Urinary bladder (tissue), 4 donors: Measurements from ENCODE around the gene ATG14. TPM values are rescaled to one million over a fixed set of nuclear protein-coding genes. Genes with fewer than 3 reads are reported as not detected.

Source experiments
- DNase-seq: peaks from one replicate; pipeline ENCODE4 v3.0.0-alpha.2; 2015; ENCODE audit errors: extremely low spot score
- H3K27ac ChIP-seq: one replicate; pipeline ENCODE4 v1.5.1; 2013; ENCODE audit warnings: low read depth, mild to moderate bottlenecking, moderate library complexity
- H3K36me3 ChIP-seq: one replicate; pipeline ENCODE4 v1.6.1; 2013; ENCODE audit warnings: mild to moderate bottlenecking, moderate library complexity; ENCODE audit not compliant: insufficient read depth
- H3K4me1 ChIP-seq: one replicate; pipeline ENCODE4 v1.6.1; 2013; ENCODE audit warnings: mild to moderate bottlenecking, moderate library complexity; ENCODE audit not compliant: insufficient read depth
- H3K4me3 ChIP-seq: one replicate; pipeline ENCODE4 v1.5.1; 2013; ENCODE audit warnings: low read depth, low read length
- WGBS: extraction: QIAGEN DNeasy Blood & Tissue Kit; methylation state at CpG from one replicate; pipeline ENCODE4 v1.1.7; 2013; 5-methylcytosine and 5-hydroxymethylcytosine counted together
- polyA plus RNA-seq: library from polyadenylated mRNA; stranded (reverse); fragments of 200-250 nt; gene quantifications from one replicate; pipeline ENCODE4 v1.2.3, GENCODE V29; 2013
- total RNA-seq: library from RNA; depleted of rRNA; stranded (reverse); fragments of >200 nt; gene quantifications from one replicate; pipeline ENCODE4 v1.2.3, GENCODE V29; 2014
- donor health status: healthy with polysubstance abuse.
- donor health status: healthy.

ATG14 gene
- total and polyA plus RNA-seq, 2 donors = 9.7 to 24.7 TPM

GRCh38 chr14:55446127-55446736 is 34.6 kb upstream of the ATG14 start:
- Histone ChIP-seq H3K4me3 (no peak overlapping the region), H3K27ac (no peak overlapping the region), H3K36me3 (no peaks in the 10 kb centered on the region), H3K4me1 (peaks cover 4% of the 10 kb centered on the region)
- peak; percentile 23 for DNase-seq
- 28% methylated on average over 5 of the region's 5 CpGs for WGBS

GRCh38 chr14:55441286-55441685 is 29.7 kb upstream of the ATG14 start:
- no peak for DNase-seq
- WGBS = 81% methylated on average over 9 of the region's 9 CpGs

GRCh38 chr14:55440385-55440784 is 28.8 kb upstream of the ATG14 start, which contains the start of gene TBPL2:
TBPL2 (minus strand) TSS chr14:55440616; CDS start chr14:55440449, 167 bp downstream.
- 32% methylated on average over 29 of the region's 29 CpGs for WGBS
- Histone ChIP-seq H3K4me3 (no peak within 1 kb of the TSS), H3K27ac (no peak within 1 kb of the TSS), H3K36me3 (no peaks in the 10 kb centered on the region), H3K4me1 (no peaks in the 10 kb centered on the region)
- no peak for DNase-seq

More at GRCh38 chr14:55441286-55441685, 29.7 kb upstream of the ATG14 start:
- H3K4me1 ChIP-seq = no peaks in the 10 kb centered on the region
- H3K4me3 ChIP-seq = no peak overlapping the region
- no peaks in the 10 kb centered on the region for H3K36me3 ChIP-seq
- no peak overlapping the region for H3K27ac ChIP-seq

GRCh38 chr14:55438066-55438683 is 26.5 kb upstream of the ATG14 start:
- no peak overlapping the region for H3K4me3 ChIP-seq
- no peak overlapping the region for H3K27ac ChIP-seq
- DNase-seq = no peak
- WGBS = 51% methylated on average over 10 of the region's 10 CpGs
- H3K4me1 ChIP-seq = no peaks in the 10 kb centered on the region
- H3K36me3 ChIP-seq = no peaks in the 10 kb centered on the region

GRCh38 chr14:55436931-55437330 is 25.3 kb upstream of the ATG14 start:
- no peaks in the 10 kb centered on the region for H3K36me3 ChIP-seq
- no peak overlapping the region for H3K4me3 ChIP-seq
- no peak for DNase-seq
- H3K27ac ChIP-seq = no peak overlapping the region
- H3K4me1 ChIP-seq = no peaks in the 10 kb centered on the region
- WGBS = 54% methylated on average over 4 of the region's 4 CpGs

- H3K27ac ChIP-seq = no peak overlapping the region
- no peaks in the 10 kb centered on the region for H3K4me1 ChIP-seq
- 30% methylated on average over 4 of the region's 4 CpGs for WGBS
- DNase-seq = no peak
- H3K36me3 ChIP-seq = no peaks in the 10 kb centered on the region
- H3K4me3 ChIP-seq = no peak overlapping the region
Observed at GRCh38 chr14:55436519-55436918, 24.9 kb upstream of the ATG14 start.

GRCh38 chr14:55434805-55435174 is 23.2 kb upstream of the ATG14 start:
- no peak for DNase-seq
- Histone ChIP-seq H3K36me3 (no peaks in the 10 kb centered on the region), H3K4me3 (no peak overlapping the region), H3K4me1 (no peaks in the 10 kb centered on the region), H3K27ac (no peak overlapping the region)
- 26% methylated on average over 3 of the region's 3 CpGs for WGBS

- H3K27ac ChIP-seq = no peak overlapping the region
- no peaks in the 10 kb centered on the region for H3K36me3 ChIP-seq
- WGBS = 51% methylated on average over 6 of the region's 6 CpGs
- no peak for DNase-seq
- H3K4me1 ChIP-seq = no peaks in the 10 kb centered on the region
- H3K4me3 ChIP-seq = no peak overlapping the region
Observed at GRCh38 chr14:55433880-55434804, 22.5 kb upstream of the ATG14 start.

- no peaks in the 10 kb centered on the region for H3K36me3 ChIP-seq
- no peak overlapping the region for H3K27ac ChIP-seq
- no peaks in the 10 kb centered on the region for H3K4me1 ChIP-seq
- no peak overlapping the region for H3K4me3 ChIP-seq
- no peak for DNase-seq
- 73% methylated on average over 3 of the region's 3 CpGs for WGBS
Observed at GRCh38 chr14:55432628-55433027, 21.0 kb upstream of the ATG14 start.

- Histone ChIP-seq H3K4me1 (no peaks in the 10 kb centered on the region), H3K36me3 (no peaks in the 10 kb centered on the region), H3K27ac (no peak overlapping the region), H3K4me3 (no peak overlapping the region)
- WGBS = 10% methylated on average over 1 of the region's 1 CpG
- peak; percentile 53 for DNase-seq
Observed at GRCh38 chr14:55430024-55430690, 18.5 kb upstream of the ATG14 start.

GRCh38 chr14:55427439-55427838 is 15.8 kb upstream of the ATG14 start:
- Histone ChIP-seq H3K27ac (no peak overlapping the region), H3K4me3 (no peak overlapping the region), H3K4me1 (no peaks in the 10 kb centered on the region), H3K36me3 (no peaks in the 10 kb centered on the region)
- DNase-seq = no peak
- 60% methylated on average over 7 of the region's 7 CpGs for WGBS

GRCh38 chr14:55426891-55427290 is 15.3 kb upstream of the ATG14 start:
- Histone ChIP-seq H3K27ac (no peak overlapping the region), H3K4me1 (no peaks in the 10 kb centered on the region), H3K36me3 (no peaks in the 10 kb centered on the region), H3K4me3 (no peak overlapping the region)
- WGBS = 38% methylated on average over 4 of the region's 4 CpGs
- no peak for DNase-seq

GRCh38 chr14:55425091-55425490 is 13.5 kb upstream of the ATG14 start:
- Histone ChIP-seq H3K27ac (no peak overlapping the region), H3K4me1 (no peaks in the 10 kb centered on the region), H3K4me3 (no peak overlapping the region), H3K36me3 (no peaks in the 10 kb centered on the region)
- 85% methylated on average over 1 of the region's 1 CpG for WGBS
- no peak for DNase-seq
